Peyer's patch (tissue), 4 donors: Measurements from ENCODE around the gene CERT1. TPM values are rescaled to one million over a fixed set of nuclear protein-coding genes. Genes with fewer than 3 reads are reported as not detected.

ENCODE experiments used
- DNase-seq, 3 donors: peaks; one replicate each; pipeline ENCODE4 v3.0.0-alpha.2; 2017 to 2019
- H3K27ac ChIP-seq, 4 donors: fragments of 200-600 bp; sonication (generic); one replicate each; pipeline ENCODE4 v1.5.1; 2016 to 2019
- H3K27me3 ChIP-seq, 2 donors: fragments of 200-600 bp; sonication (generic); one replicate each; pipeline ENCODE4 v1.5.1; 2019
- H3K36me3 ChIP-seq, 3 donors: fragments of 200-600 bp; sonication (generic); one replicate each; pipeline ENCODE4 v1.5.1; 2016 to 2019
- H3K4me1 ChIP-seq, 4 donors: fragments of 200-600 bp; sonication (generic); one replicate each; pipeline ENCODE4 v1.5.1; 2016 to 2019
- H3K4me3 ChIP-seq, 4 donors: fragments of 200-600 bp; sonication (generic); 1 replicate in 3 of 4; 2 replicates in 1 of 4; pipeline ENCODE4 v1.5.1; 2016 to 2019; ENCODE audit warnings: mild to moderate bottlenecking in 1 of 4
- H3K9me3 ChIP-seq, 4 donors: fragments of 200-600 bp; sonication (generic); one replicate each; pipeline ENCODE4 v1.5.1; 2016 to 2019; ENCODE audit warnings: mild to moderate bottlenecking in 1 of 4
- CTCF ChIP-seq, 6 experiments: fragments of 450-650 bp in 4 of 6; fragments of 200-600 bp in 2 of 6; sonication (generic) in 1 of 6; IDR thresholded peaks; one replicate each; pipeline ENCODE4 v1.5.1; 2017 to 2019; ENCODE audit warnings: antibody characterized with exemption in 6 of 6, mild to moderate bottlenecking in 3 of 6, moderate library complexity in 1 of 6
- POLR2A ChIP-seq, 2 donors: fragments of 450-650 bp; IDR thresholded peaks; one replicate each; pipeline ENCODE4 v1.5.1; 2017; ENCODE audit warnings: antibody characterized with exemption in 2 of 2, mild to moderate bottlenecking in 2 of 2, moderate library complexity in 2 of 2
- total RNA-seq, 4 donors: library from RNA; depleted of rRNA; stranded (reverse); fragments of >200 nt; gene quantifications; one replicate each; pipeline ENCODE4 v1.1.0, GENCODE V29; 2016

CERT1 gene
- total RNA-seq, 4 donors from 2014 or later: 32.2 to 52.0 (median 39.6) TPM

GRCh38 chr5:75433814-75434506 lies 77.5 kb downstream of the CERT1 start:
- H3K27ac ChIP-seq: no peak overlapping the region

GRCh38 chr5:75414241-75414640 lies 97.2 kb downstream of the CERT1 start:
- Histone ChIP-seq H3K36me3 (peaks cover 0 to 51% (median 0%) of the 10 kb centered on the region in 3 donors), H3K27me3 (no peaks in the 10 kb centered on the region), H3K27ac (no peak overlapping the region), H3K9me3 (no peaks in the 10 kb centered on the region), H3K4me3 (no peak overlapping the region), H3K4me1 (no peaks in the 10 kb centered on the region)
- TF ChIP-seq CTCF (IDR thresholded peaks at IDR 0.05) (no peak), POLR2A (IDR thresholded peaks at IDR 0.05) (no peak)
- no peak for DNase-seq

More at GRCh38 chr5:75433814-75434506, 77.5 kb downstream of the CERT1 start:
- Histone ChIP-seq H3K4me1 (no peaks in the 10 kb centered on the region), H3K9me3 (no peaks in the 10 kb centered on the region), H3K27me3 (no peaks in the 10 kb centered on the region), H3K36me3 (no peaks in the 10 kb centered on the region), H3K4me3 (no peak overlapping the region)
- no peak for DNase-seq
- TF ChIP-seq CTCF (IDR thresholded peaks at IDR 0.05): no peak
- TF ChIP-seq POLR2A (IDR thresholded peaks at IDR 0.05): no peak

GRCh38 chr5:75412111-75412990 lies 99.1 kb downstream of the CERT1 start:
- Histone ChIP-seq H3K36me3 (peaks cover 0 to 37% (median 0%) of the 10 kb centered on the region in 3 donors), H3K4me3 (no peak overlapping the region), H3K4me1 (no peaks in the 10 kb centered on the region), H3K27me3 (no peaks in the 10 kb centered on the region), H3K27ac (no peak overlapping the region), H3K9me3 (no peaks in the 10 kb centered on the region)
- no peak for DNase-seq
- peak in 1 of 6 experiments; percentile 13 for TF ChIP-seq CTCF (IDR thresholded peaks at IDR 0.05)
- no peak for TF ChIP-seq POLR2A (IDR thresholded peaks at IDR 0.05)

GRCh38 chr5:75405296-75405695 lies 106.1 kb downstream of the CERT1 start:
- no peak for TF ChIP-seq CTCF (IDR thresholded peaks at IDR 0.05)
- TF ChIP-seq POLR2A (IDR thresholded peaks at IDR 0.05): no peak
- no peaks in the 10 kb centered on the region for H3K4me1 ChIP-seq
- no peak overlapping the region for H3K4me3 ChIP-seq
- H3K9me3 ChIP-seq: no peaks in the 10 kb centered on the region
- H3K36me3 ChIP-seq: peaks cover 0 to 35% (median 0%) of the 10 kb centered on the region in 3 donors
- H3K27ac ChIP-seq: no peak overlapping the region
- DNase-seq: no peak
- H3K27me3 ChIP-seq: no peaks in the 10 kb centered on the region

- no peak for DNase-seq
Measured at GRCh38 chr5:75395277-75395676, 116.2 kb downstream of the CERT1 start.

More at GRCh38 chr5:75395277-75395676, 116.2 kb downstream of the CERT1 start:
- no peaks in the 10 kb centered on the region for H3K4me1 ChIP-seq
- TF ChIP-seq CTCF (IDR thresholded peaks at IDR 0.05): no peak
- no peak for TF ChIP-seq POLR2A (IDR thresholded peaks at IDR 0.05)
- H3K36me3 ChIP-seq: peaks cover 0 to 36% (median 0%) of the 10 kb centered on the region in 3 donors
- no peak overlapping the region for H3K4me3 ChIP-seq
- H3K27me3 ChIP-seq: no peaks in the 10 kb centered on the region
- H3K27ac ChIP-seq: no peak overlapping the region
- no peaks in the 10 kb centered on the region for H3K9me3 ChIP-seq
